SK-N-SH (cell line): ENCODE results near the gene ORC3. TPM values are rescaled to one million over a fixed set of nuclear protein-coding genes. Genes with fewer than 3 reads are reported as not detected.

Experiments
- CTCF ChIA-PET: fragments of 300-600, 350-600 bp; formaldehyde crosslinking; extraction: SDS; loops from one replicate; lab custom pipeline; 2021; lab: Yijun Ruan, JAX
- POLR2A ChIA-PET: fragments of 350-600 bp; sonication (Branson Sonifier 250); formaldehyde crosslinking; extraction: SDS; loops from one replicate; lab custom pipeline; 2020; ENCODE audit warnings: antibody characterized with exemption, inconsistent platforms; lab: Yijun Ruan, JAX
- DNase-seq: peaks from one replicate; pipeline ENCODE4 v3.0.0; 2012
- H2AFZ ChIP-seq: fragments of 200-600 bp; sonication (generic); 2 replicates; pipeline ENCODE4 v1.8.1; 2016; ENCODE audit warnings: antibody characterized with exemption, mild to moderate bottlenecking, low read depth
- H3F3A ChIP-seq: fragments of 200-600 bp; sonication (generic); replicated peaks from 2 replicates; pipeline ENCODE3; 2016; ENCODE audit warnings: antibody characterized with exemption, mild to moderate bottlenecking; ENCODE audit not compliant: insufficient read depth
- H3K27ac ChIP-seq, 2 experiments: fragments of 200-500 bp in 1 of 2; fragments of 200-600 bp in 1 of 2; sonication (Bioruptor generic) in 1 of 2; sonication (generic), shearing (Covaris generic) in 1 of 2; 2 replicates each; pipeline versions ENCODE4 v1.5.1 to v1.6.1; 2014 to 2016; ENCODE audit warnings: low read depth in 2 of 2, inconsistent platforms in 1 of 2, low read length in 1 of 2, mild to moderate bottlenecking in 1 of 2, mixed read lengths in 1 of 2
- H3K27me3 ChIP-seq: fragments of 200-600 bp; sonication (generic), shearing (Covaris generic); 2 replicates; pipeline ENCODE4 v1.6.1; 2016; ENCODE audit warnings: mixed run types; ENCODE audit not compliant: insufficient read depth
- H3K36me3 ChIP-seq, 2 experiments: fragments of 200-500 bp in 1 of 2; fragments of 200-600 bp in 1 of 2; sonication (Bioruptor generic) in 1 of 2; sonication (generic) in 1 of 2; replicated peaks in 1 of 2; 2 replicates each; pipeline versions ENCODE3 to v1.5.1; 2014 to 2016; ENCODE audit warnings: low read length in 1 of 2, mild to moderate bottlenecking in 1 of 2; ENCODE audit not compliant: insufficient read depth in 2 of 2, control insufficient read depth in 1 of 2
- H3K4me1 ChIP-seq, 2 experiments: fragments of 200-500 bp in 1 of 2; fragments of 200-600 bp in 1 of 2; sonication (Bioruptor generic) in 1 of 2; sonication (generic), shearing (Covaris generic) in 1 of 2; 2 replicates each; pipeline versions ENCODE4 v1.5.1 to v1.6.1; 2014 to 2016; ENCODE audit warnings: low read depth in 1 of 2, low read length in 1 of 2, mixed run types in 1 of 2; ENCODE audit not compliant: insufficient read depth in 2 of 2, control insufficient read depth in 1 of 2
- H3K4me2 ChIP-seq: fragments of 200-600 bp; sonication (generic), shearing (Covaris generic); 2 replicates; pipeline ENCODE4 v1.6.1; 2017; ENCODE audit warnings: mixed run types
- H3K4me3 ChIP-seq, 2 experiments: fragments of 200-500 bp in 1 of 2; fragments of 200-600 bp in 1 of 2; sonication (Bioruptor generic) in 1 of 2; sonication (generic), shearing (Covaris generic) in 1 of 2; 2 replicates each; pipeline versions ENCODE4 v1.5.1 to v1.8.1; 2014 to 2016; ENCODE audit warnings: low read depth in 2 of 2, inconsistent platforms in 1 of 2, low read length in 1 of 2, mild to moderate bottlenecking in 1 of 2, mixed read lengths in 1 of 2, moderate library complexity in 1 of 2
- H3K79me2 ChIP-seq: fragments of 200-600 bp; sonication (generic); 2 replicates; pipeline ENCODE4 v1.8.1; 2017; ENCODE audit warnings: mild to moderate bottlenecking; ENCODE audit not compliant: insufficient read depth
- H3K9ac ChIP-seq: fragments of 200-600 bp; sonication (generic); 2 replicates; pipeline ENCODE4 v1.6.1; 2017; ENCODE audit warnings: mixed run types
- H3K9me2 ChIP-seq: fragments of 200-600 bp; sonication (generic); 2 replicates; pipeline ENCODE4 v1.6.1; 2017; ENCODE audit warnings: mixed run types
- H3K9me3 ChIP-seq: fragments of 200-600 bp; sonication (generic); 2 replicates; pipeline ENCODE4 v1.6.1; 2017; ENCODE audit warnings: mixed run types, mild to moderate bottlenecking, moderate library complexity
- H4K20me1 ChIP-seq: fragments of 200-600 bp; sonication (generic); 2 replicates; pipeline ENCODE4 v1.6.1; 2017; ENCODE audit warnings: mild to moderate bottlenecking, mixed run types; ENCODE audit not compliant: insufficient read depth
- FOXJ3 ChIP-seq: sonication (generic); formaldehyde crosslinking; IDR thresholded peaks from 2 replicates; pipeline ENCODE4 v1.5.1; 2020; ENCODE audit warnings: mild to moderate bottlenecking, missing genetic modification reagents
- GABPA ChIP-seq: IDR thresholded peaks from 2 replicates; pipeline ENCODE4 v1.4.0; 2012; ENCODE audit warnings: low read depth, mild to moderate bottlenecking
- IRF3 ChIP-seq: fragments of 150-350 bp; IDR thresholded peaks from 2 replicates; pipeline ENCODE4 v1.6.1; 2016; ENCODE audit warnings: mild to moderate bottlenecking, low read depth, low read length
- MAX ChIP-seq: IDR thresholded peaks from 2 replicates; pipeline ENCODE4 v1.4.0; 2012; ENCODE audit warnings: low read depth
- PBX3 ChIP-seq: IDR thresholded peaks from 2 replicates; pipeline ENCODE4; 2012
- RAD21 ChIP-seq: IDR thresholded peaks from 2 replicates; pipeline ENCODE4 v1.6.1; 2012; ENCODE audit warnings: mild to moderate bottlenecking, low read length
- RCOR1 ChIP-seq: fragments of 150-350 bp; IDR thresholded peaks from 2 replicates; pipeline ENCODE4 v1.6.1; 2017; ENCODE audit warnings: antibody characterized with exemption, low read length
- REST ChIP-seq: IDR thresholded peaks from 2 replicates; pipeline ENCODE4 v1.6.1; 2012; ENCODE audit warnings: mild to moderate bottlenecking, low read depth, low read length, moderate library complexity
- SIN3A ChIP-seq: IDR thresholded peaks from 2 replicates; pipeline ENCODE4 v1.6.1; 2012; ENCODE audit warnings: low read depth, mild to moderate bottlenecking, low read length, moderate library complexity, borderline replicate concordance
- USF1 ChIP-seq: IDR thresholded peaks from 2 replicates; pipeline ENCODE4 v1.4.0; 2012; ENCODE audit warnings: low read depth, borderline replicate concordance
- USF2 ChIP-seq: fragments of 150-350 bp; IDR thresholded peaks from 2 replicates; pipeline ENCODE4 v1.6.1; 2017; ENCODE audit warnings: antibody characterized with exemption, low read length, low read depth, borderline replicate concordance
- WGBS: methylation state at CpG from one replicate; pipeline ENCODE4 v1.1.6; 2017; ENCODE audit warnings: low lambda C conversion rate; 5-methylcytosine and 5-hydroxymethylcytosine counted together
- polyA plus RNA-seq, 3 experiments: library from polyadenylated mRNA; depleted of rRNA; stranded (reverse); fragments of >200 nt; gene quantifications; 2 replicates each; pipeline ENCODE4 v1.2.3, GENCODE V29; 2012

ORC3 gene
- polyA plus RNA-seq, 1 of the 3 experiments (the other 2 are of a cell fraction) = 13.3 TPM

GRCh38 chr6:87623248-87623647 is 33.3 kb downstream of the ORC3 start (continued):
- TF ChIP-seq IRF3 = no peak

- no peaks in the 10 kb centered on the region for H3K9me2 ChIP-seq
- TF ChIP-seq PBX3 = no peak
- TF ChIP-seq GABPA = no peak
- TF ChIP-seq MAX = no peak
- TF ChIP-seq SIN3A = no peak
- TF ChIP-seq USF1 = no peak
- TF ChIP-seq FOXJ3 (CRISPR knock-in tag) = no peak
- TF ChIP-seq RAD21 = no peak
- TF ChIP-seq RCOR1 = no peak
- no peak for TF ChIP-seq REST
- no peak for TF ChIP-seq USF2
- TF ChIP-seq, all 33 proteins: peak for 0
- no peaks in the 10 kb centered on the region for H4K20me1 ChIP-seq
- 93% methylated on average over 2 of the region's 2 CpGs for WGBS
- H3K27ac ChIP-seq = no peak overlapping the region
- no peaks in the 10 kb centered on the region for H3F3A ChIP-seq
- ChIA-PET POLR2A (no interaction called here), CTCF (interaction anchor here (2.0 to 2.3 kb wide), 2 partner anchors 9 to 14 kb away, joined by 4 to 5 read pairs; no protein-coding TSS in a partner anchor)
- no peaks in the 10 kb centered on the region for H3K27me3 ChIP-seq
- no peaks in the 10 kb centered on the region for H3K9me3 ChIP-seq
- H3K79me2 ChIP-seq = no peaks in the 10 kb centered on the region
- peaks cover 2 to 34% of the 10 kb centered on the region in 2 experiments for H3K36me3 ChIP-seq
- DNase-seq = no peak
- H3K4me1 ChIP-seq = no peaks in the 10 kb centered on the region
- no peak overlapping the region for H3K4me3 ChIP-seq
- no peak overlapping the region for H3K4me2 ChIP-seq
- no peak overlapping the region for H3K9ac ChIP-seq
- no peak overlapping the region for H2AFZ ChIP-seq
Observed at GRCh38 chr6:87628424-87628823, 38.5 kb downstream of the ORC3 start.
